MM.1S (cell line): ENCODE results near the gene EVI5L.

Experiments used
- DNase-seq: peaks from one replicate; pipeline ENCODE4 v3.0.0-alpha.2; 2015
- H2AFZ ChIP-seq: fragments of 300-600 bp; sonication (generic); 2 replicates; pipeline ENCODE4 v1.6.0; 2016; ENCODE audit warnings: antibody characterized with exemption, low read length
- H3F3A ChIP-seq: fragments of 300-600 bp; sonication (generic); 2 replicates; pipeline ENCODE4 v1.6.1; 2016; ENCODE audit warnings: mild to moderate bottlenecking, antibody characterized with exemption, low read length, moderate library complexity, mixed read lengths; ENCODE audit not compliant: insufficient read depth
- H3K27ac ChIP-seq: fragments of 300-600 bp; sonication (generic); 2 replicates; pipeline ENCODE4 v1.5.1; 2016; ENCODE audit warnings: mild to moderate bottlenecking, low read length
- H3K27me3 ChIP-seq: fragments of 300-600 bp; sonication (generic); replicated peaks from 2 replicates; pipeline ENCODE4 v1.6.0; 2016; ENCODE audit warnings: low read length; ENCODE audit not compliant: insufficient read depth
- H3K36me3 ChIP-seq: fragments of 300-600 bp; sonication (generic); replicated peaks from 2 replicates; pipeline ENCODE4 v1.6.1; 2016; ENCODE audit warnings: mild to moderate bottlenecking, low read length, mixed read lengths; ENCODE audit not compliant: insufficient read depth
- H3K4me1 ChIP-seq: fragments of 300-600 bp; sonication (generic); 2 replicates; pipeline ENCODE4 v1.6.1; 2016; ENCODE audit warnings: low read length, mixed read lengths
- H3K4me2 ChIP-seq: fragments of 300-600 bp; sonication (generic); 2 replicates; pipeline ENCODE4 v1.6.0; 2016; ENCODE audit warnings: low read depth, low read length
- H3K4me3 ChIP-seq: fragments of 300-600 bp; sonication (generic); 2 replicates; pipeline ENCODE4 v1.5.1; 2016; ENCODE audit warnings: low read length, mixed read lengths
- H3K79me2 ChIP-seq: fragments of 300-600 bp; sonication (generic); 2 replicates; pipeline ENCODE4 v1.6.1; 2016; ENCODE audit warnings: mixed run types, low read length, mixed read lengths
- H3K9ac ChIP-seq: fragments of 300-600 bp; sonication (generic); 2 replicates; pipeline ENCODE4 v1.6.1; 2016; ENCODE audit warnings: low read length, mixed read lengths
- H3K9me2 ChIP-seq: fragments of 300-600 bp; sonication (generic); replicated peaks from 2 replicates; pipeline ENCODE4 v1.6.1; 2016; ENCODE audit warnings: mild to moderate bottlenecking, low read length, mixed read lengths; ENCODE audit not compliant: insufficient read depth
- H3K9me3 ChIP-seq: fragments of 300-600 bp; sonication (generic); replicated peaks from 2 replicates; pipeline ENCODE4 v1.6.1; 2016; ENCODE audit warnings: mild to moderate bottlenecking, low read length, mixed read lengths; ENCODE audit not compliant: insufficient read depth
- H4K20me1 ChIP-seq: fragments of 300-600 bp; sonication (generic); 2 replicates; pipeline ENCODE4 v1.6.1; 2016; ENCODE audit warnings: mild to moderate bottlenecking, low read length, moderate library complexity, mixed read lengths; ENCODE audit not compliant: insufficient read depth
- CTCF ChIP-seq: fragments of 300-600 bp; sonication (generic); IDR thresholded peaks from 2 replicates; pipeline ENCODE4 v1.5.1; 2016; ENCODE audit warnings: antibody characterized with exemption, low read length, mixed read lengths
- EZH2 ChIP-seq: fragments of 300-600 bp; sonication (generic); optimal IDR thresholded peaks from 2 replicates; pipeline ENCODE3; 2017; ENCODE audit warnings: low read depth, mild to moderate bottlenecking, antibody characterized with exemption, low read length, mixed read lengths
- EZH2phosphoT487 ChIP-seq: fragments of 300-600 bp; sonication (generic); IDR thresholded peaks from 2 replicates; pipeline ENCODE4 v1.6.1; 2018; ENCODE audit warnings: antibody characterized with exemption, low read length

The EVI5L gene

DNA sequence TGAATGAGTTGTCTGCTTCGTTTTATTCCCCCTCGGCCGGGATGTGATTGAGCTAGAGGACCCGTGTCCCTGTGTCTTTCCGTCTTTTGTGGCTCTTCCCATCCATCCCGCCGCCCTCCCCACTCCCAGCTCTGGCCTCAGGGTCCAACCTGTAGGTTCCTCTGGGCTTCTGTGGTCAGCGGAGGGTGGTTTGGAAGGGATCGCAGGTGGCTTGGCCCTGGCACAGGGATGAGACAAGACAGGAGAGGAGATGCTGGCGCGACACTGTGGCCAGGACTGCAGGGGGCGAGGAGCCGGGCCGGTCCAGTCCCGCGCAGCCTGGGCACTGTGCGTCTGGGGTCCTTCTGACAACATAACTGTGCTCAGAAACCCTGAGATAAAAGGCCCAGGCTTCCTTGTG, 2.0 kb downstream of the EVI5L start:
- Histone ChIP-seq H3K4me2 (no peak overlapping the region), H3K9me2 (no peaks in the 10 kb centered on the region), H4K20me1 (no peaks in the 10 kb centered on the region), H3K79me2 (no peaks in the 10 kb centered on the region), H3F3A (no peaks in the 10 kb centered on the region), H3K9me3 (no peaks in the 10 kb centered on the region), H3K36me3 (no peaks in the 10 kb centered on the region), H3K27ac (no peak overlapping the region), H3K4me1 (no peaks in the 10 kb centered on the region), H3K27me3 (peaks cover 18% of the 10 kb centered on the region), H3K4me3 (no peak overlapping the region), H2AFZ (no peak overlapping the region), H3K9ac (no peak overlapping the region)
- no peak for TF ChIP-seq EZH2
- no peak for TF ChIP-seq EZH2phosphoT487
- TF ChIP-seq CTCF: no peak
- no peak for DNase-seq

- Histone ChIP-seq H2AFZ (no peak overlapping the region), H3K9me3 (no peaks in the 10 kb centered on the region), H3K79me2 (no peaks in the 10 kb centered on the region), H3K4me1 (no peaks in the 10 kb centered on the region), H3K9ac (no peak overlapping the region), H3K36me3 (no peaks in the 10 kb centered on the region), H3K4me2 (no peak overlapping the region), H3K4me3 (no peak overlapping the region), H4K20me1 (no peaks in the 10 kb centered on the region), H3K9me2 (no peaks in the 10 kb centered on the region), H3K27ac (no peak overlapping the region), H3F3A (no peaks in the 10 kb centered on the region), H3K27me3 (peaks cover 11% of the 10 kb centered on the region)
- TF ChIP-seq EZH2: no peak
- TF ChIP-seq EZH2phosphoT487: no peak
- no peak for TF ChIP-seq CTCF
- no peak for DNase-seq
These were observed 2.8 kb downstream of the EVI5L start for GRCh38 chr19:7832781-7833180.

GRCh38 chr19:7833225-7834099, 3.4 kb downstream of the EVI5L start:
- H3K4me2 ChIP-seq: no peak overlapping the region
- no peak overlapping the region for H2AFZ ChIP-seq
- H3K4me3 ChIP-seq: no peak overlapping the region
- DNase-seq: no peak
- H3K27ac ChIP-seq: no peak overlapping the region
- H3K79me2 ChIP-seq: no peaks in the 10 kb centered on the region
- H3K9ac ChIP-seq: no peak overlapping the region
- H3K27me3 ChIP-seq: peaks cover 4% of the 10 kb centered on the region; the same call in 1 of the 2 replicates
- TF ChIP-seq EZH2phosphoT487 (no peak), EZH2 (no peak), CTCF (no peak)
- no peaks in the 10 kb centered on the region for H3K4me1 ChIP-seq
- no peaks in the 10 kb centered on the region for H4K20me1 ChIP-seq
- no peaks in the 10 kb centered on the region for H3K9me2 ChIP-seq
- H3K36me3 ChIP-seq: no peaks in the 10 kb centered on the region
- no peaks in the 10 kb centered on the region for H3F3A ChIP-seq
- no peaks in the 10 kb centered on the region for H3K9me3 ChIP-seq
